Measurements from ENCODE around the gene ATN1.

The ATN1 gene

GRCh38 chr12:6946920-6947374, 19.2 kb downstream of the ATN1 start:
- no peak for TF ChIP-seq CEBPB (IDR thresholded peaks at IDR 0.05)
- TF ChIP-seq EGR1 (IDR thresholded peaks at IDR 0.05), result no peak
- TF ChIP-seq REST (IDR thresholded peaks at IDR 0.05; ENCODE audit: low read depth), result no peak
- TF ChIP-seq RAD21 (IDR thresholded peaks at IDR 0.05; ENCODE audit: low read depth), result no peak
- TF ChIP-seq TAF1 (IDR thresholded peaks at IDR 0.05; ENCODE audit: low read depth), result no peak
- TF ChIP-seq ZBTB7A (IDR thresholded peaks at IDR 0.05; ENCODE audit: low read depth), result no peak

- no peak for TF ChIP-seq CREB1 (IDR thresholded peaks at IDR 0.05; ENCODE audit: low read depth)
- TF ChIP-seq TEAD4 (IDR thresholded peaks at IDR 0.05), result no peak
- TF ChIP-seq CEBPB (IDR thresholded peaks at IDR 0.05), result no peak
- no peak for TF ChIP-seq EP300 (IDR thresholded peaks at IDR 0.05; ENCODE audit: borderline replicate concordance)
- no peak for TF ChIP-seq YY1 (IDR thresholded peaks at IDR 0.05; ENCODE audit: low read depth)
- no peak for TF ChIP-seq FOXM1 (IDR thresholded peaks at IDR 0.05; ENCODE audit: borderline replicate concordance, low read depth)
- no peak for TF ChIP-seq ZBTB7A (IDR thresholded peaks at IDR 0.05; ENCODE audit: low read depth)
- TF ChIP-seq NFIC (IDR thresholded peaks at IDR 0.05), result no peak
- TF ChIP-seq REST (IDR thresholded peaks at IDR 0.05; ENCODE audit: low read depth), result no peak
- no peak for TF ChIP-seq USF1 (IDR thresholded peaks at IDR 0.05)
- TF ChIP-seq TAF1 (IDR thresholded peaks at IDR 0.05; ENCODE audit: low read depth), result no peak
- no peak for TF ChIP-seq TCF12 (IDR thresholded peaks at IDR 0.05; ENCODE audit: low read depth)
- no peak for TF ChIP-seq RAD21 (IDR thresholded peaks at IDR 0.05; ENCODE audit: low read depth)
- TF ChIP-seq EGR1 (IDR thresholded peaks at IDR 0.05), result no peak
- no peak for TF ChIP-seq MAX (IDR thresholded peaks at IDR 0.05)
Measured at GRCh38 chr12:6947615-6948014, 19.9 kb downstream of the ATN1 start.

- TF ChIP-seq ZBTB7A (IDR thresholded peaks at IDR 0.05; ENCODE audit: low read depth) (no peak), FOXM1 (IDR thresholded peaks at IDR 0.05; ENCODE audit: borderline replicate concordance, low read depth) (no peak), USF1 (IDR thresholded peaks at IDR 0.05) (no peak), TAF1 (IDR thresholded peaks at IDR 0.05; ENCODE audit: low read depth) (no peak), CEBPB (IDR thresholded peaks at IDR 0.05) (no peak), EP300 (IDR thresholded peaks at IDR 0.05; ENCODE audit: borderline replicate concordance) (no peak), NFIC (IDR thresholded peaks at IDR 0.05) (no peak), EGR1 (IDR thresholded peaks at IDR 0.05) (no peak), MAX (IDR thresholded peaks at IDR 0.05) (no peak), REST (IDR thresholded peaks at IDR 0.05; ENCODE audit: low read depth) (no peak), TCF12 (IDR thresholded peaks at IDR 0.05; ENCODE audit: low read depth) (no peak), RAD21 (IDR thresholded peaks at IDR 0.05; ENCODE audit: low read depth) (no peak)
Measured at GRCh38 chr12:6948873-6949594, 21.3 kb downstream of the ATN1 start.

GRCh38 chr12:6950401-6950801, 22.6 kb downstream of the ATN1 start:
- TF ChIP-seq NFIC (IDR thresholded peaks at IDR 0.05) (no peak), ZBTB7A (IDR thresholded peaks at IDR 0.05; ENCODE audit: low read depth) (no peak), MAX (IDR thresholded peaks at IDR 0.05) (no peak), EP300 (IDR thresholded peaks at IDR 0.05; ENCODE audit: borderline replicate concordance) (no peak), FOXM1 (IDR thresholded peaks at IDR 0.05; ENCODE audit: borderline replicate concordance, low read depth) (no peak), REST (IDR thresholded peaks at IDR 0.05; ENCODE audit: low read depth) (no peak), EGR1 (IDR thresholded peaks at IDR 0.05) (no peak), TAF1 (IDR thresholded peaks at IDR 0.05; ENCODE audit: low read depth) (no peak), CEBPB (IDR thresholded peaks at IDR 0.05) (no peak), RAD21 (IDR thresholded peaks at IDR 0.05; ENCODE audit: low read depth) (no peak), TCF12 (IDR thresholded peaks at IDR 0.05; ENCODE audit: low read depth) (no peak), CREB1 (IDR thresholded peaks at IDR 0.05; ENCODE audit: low read depth) (no peak), YY1 (IDR thresholded peaks at IDR 0.05; ENCODE audit: low read depth) (no peak), TEAD4 (IDR thresholded peaks at IDR 0.05) (no peak), USF1 (IDR thresholded peaks at IDR 0.05) (no peak)
